HepG2 (cell line): ENCODE data around the gene TADA3. TPM values are rescaled to one million over a fixed set of nuclear protein-coding genes. Genes with fewer than 3 reads are reported as not detected.

Experiments used
- ATAC-seq: fragments of 200-7000 bp; cut with Tn5 transposase; 3 replicates; pipeline ENCODE4 v1.9.1; 2020; ENCODE audit warnings: mild to moderate bottlenecking, moderate library complexity
- BruUV-seq: library from RNA; stranded (reverse); fragments of 400-500 nt; replicated peaks from 2 replicates; lab custom pipeline; 2021; lab: Mats Ljungman, UMichigan
- CTCF ChIA-PET: fragments of 300-600 bp; formaldehyde crosslinking; extraction: SDS; loops from one replicate; lab custom pipeline; 2021; ENCODE audit warnings: low total read pairs, inconsistent platforms, low intra/inter-chr PET ratio; lab: Yijun Ruan, JAX
- POLR2A ChIA-PET: fragments of 350-600 bp; sonication (Branson Sonifier 250); formaldehyde crosslinking; loops from one replicate; lab custom pipeline; 2020; ENCODE audit warnings: antibody characterized with exemption, inconsistent platforms; lab: Yijun Ruan, JAX
- DNase-seq: peaks from one replicate; pipeline ENCODE4 v3.0.0-alpha.2; 2015; ENCODE audit warnings: low spot score
- FAIRE-seq: peaks from 3 replicates; lab custom pipeline; 2011; peaks lifted over from hg19 to GRCh38; lab: Jason Lieb, UNC
- H2AFZ ChIP-seq: one replicate; pipeline ENCODE4 v1.6.1; 2011; ENCODE audit warnings: low read length, inconsistent platforms
- H3K27ac ChIP-seq: fragments of 300-600 bp; 3 replicates; pipeline ENCODE4 v1.8.0; 2011; ENCODE audit warnings: mixed run types, mild to moderate bottlenecking, mixed read lengths, low read length, inconsistent platforms; ENCODE audit not compliant: insufficient read depth; ENCODE audit errors: extremely low read length
- H3K27me3 ChIP-seq, 2 experiments: fragments of 200-600 bp in 1 of 2; 2 replicates in 1 of 2; 3 replicates in 1 of 2; pipeline versions ENCODE4 v1.6.0 to v1.8.0; 2011; ENCODE audit warnings: low read length in 2 of 2, mild to moderate bottlenecking in 2 of 2, moderate library complexity in 2 of 2, inconsistent platforms in 1 of 2; ENCODE audit not compliant: insufficient read depth in 2 of 2, control insufficient read depth in 1 of 2
- H3K36me3 ChIP-seq, 2 experiments: fragments of 200-600 bp in 1 of 2; replicated peaks in 1 of 2; 2 replicates in 1 of 2; 3 replicates in 1 of 2; pipeline versions ENCODE4 v1.5.1 to v1.8.0; 2011; ENCODE audit warnings: low read length in 2 of 2, inconsistent platforms in 1 of 2; ENCODE audit not compliant: insufficient read depth in 2 of 2, control insufficient read depth in 1 of 2
- H3K4me1 ChIP-seq: 2 replicates; pipeline ENCODE4 v1.5.1; 2012; ENCODE audit warnings: low read length, inconsistent platforms; ENCODE audit not compliant: insufficient read depth
- H3K4me2 ChIP-seq: 2 replicates; pipeline ENCODE4 v1.6.0; 2011; ENCODE audit warnings: low read depth, low read length, inconsistent platforms
- H3K4me3 ChIP-seq, 3 experiments: fragments of 200-600 bp in 1 of 3; sonication (generic), shearing (Covaris generic) in 1 of 3; replicated peaks in 1 of 3; 2 replicates each; pipeline ENCODE4 v1.5.1; 2011 to 2016; ENCODE audit warnings: low read length in 3 of 3, inconsistent platforms in 2 of 3, low read depth in 2 of 3, mild to moderate bottlenecking in 2 of 3, control low read depth in 1 of 3, mixed read lengths in 1 of 3; ENCODE audit not compliant: insufficient read depth in 1 of 3
- H3K79me2 ChIP-seq: one replicate; pipeline ENCODE4 v1.6.1; 2011; ENCODE audit warnings: low read length, inconsistent platforms; ENCODE audit not compliant: insufficient read depth
- H3K9ac ChIP-seq: 2 replicates; pipeline ENCODE4 v1.6.0; 2011; ENCODE audit warnings: mild to moderate bottlenecking, low read depth, low read length, inconsistent platforms; ENCODE audit not compliant: insufficient read depth
- H3K9me3 ChIP-seq: 2 replicates; pipeline ENCODE4 v1.5.1; 2012; ENCODE audit warnings: mild to moderate bottlenecking, low read length
- H4K20me1 ChIP-seq: 2 replicates; pipeline ENCODE4 v1.6.0; 2011; ENCODE audit warnings: inconsistent platforms, mild to moderate bottlenecking, low read length, moderate library complexity; ENCODE audit not compliant: insufficient read depth
- ATF7 ChIP-seq, 2 experiments: fragments of 450-650 bp in 1 of 2; sonication (generic) in 1 of 2; formaldehyde crosslinking in 1 of 2; IDR thresholded peaks; 2 replicates each; pipeline versions ENCODE4 v1.4.0 to v1.6.1; 2016 to 2020; ENCODE audit warnings: antibody characterized with exemption in 1 of 2, mild to moderate bottlenecking in 1 of 2, missing genetic modification reagents in 1 of 2
- DDIT3 ChIP-seq: sonication (generic); formaldehyde crosslinking; IDR thresholded peaks from 2 replicates; pipeline ENCODE4 v1.4.0; 2020; ENCODE audit warnings: mild to moderate bottlenecking, missing genetic modification reagents
- FOXO4 ChIP-seq: sonication (generic); formaldehyde crosslinking; conservative IDR thresholded peaks from 2 replicates; pipeline ENCODE4 v1.8.1; 2023; ENCODE audit warnings: missing genetic modification reagents
- HOXA3 ChIP-seq: sonication (generic); formaldehyde crosslinking; IDR thresholded peaks from 2 replicates; pipeline ENCODE4 v1.5.0; 2020; ENCODE audit warnings: missing genetic modification reagents
- JDP2 ChIP-seq: sonication (generic); formaldehyde crosslinking; IDR thresholded peaks from 2 replicates; pipeline ENCODE4 v1.8.1; 2022; ENCODE audit warnings: missing genetic modification reagents, borderline replicate concordance
- LRRFIP1 ChIP-seq: sonication (generic); formaldehyde crosslinking; conservative IDR thresholded peaks from 2 replicates; pipeline ENCODE4 v1.4.0; 2020; ENCODE audit warnings: missing genetic modification reagents
- MAFG ChIP-seq: sonication (generic); formaldehyde crosslinking; IDR thresholded peaks from 2 replicates; pipeline ENCODE4 v1.5.1; 2020; ENCODE audit warnings: mild to moderate bottlenecking, missing genetic modification reagents
- MAFK ChIP-seq, 2 experiments: IDR thresholded peaks in 1 of 2; conservative IDR thresholded peaks in 1 of 2; 2 replicates each; pipeline ENCODE4 v1.6.1; 2011; ENCODE audit warnings: improper control_type of control experiment in 2 of 2, low read length in 2 of 2
- MLX ChIP-seq: IDR thresholded peaks from 2 replicates; pipeline ENCODE4 v1.6.1; 2016
- MTF1 ChIP-seq: sonication (generic); formaldehyde crosslinking; IDR thresholded peaks from 2 replicates; pipeline ENCODE4 v1.5.0; 2020; ENCODE audit warnings: missing genetic modification reagents
- NCOA1 ChIP-seq: sonication (generic); formaldehyde crosslinking; IDR thresholded peaks from 2 replicates; pipeline ENCODE4 v1.9.0; 2021; ENCODE audit warnings: missing genetic modification reagents
- PHF20 ChIP-seq: sonication (generic); formaldehyde crosslinking; IDR thresholded peaks from 2 replicates; pipeline ENCODE4 v1.5.0; 2020; ENCODE audit warnings: mild to moderate bottlenecking, missing genetic modification reagents
- SAFB2 ChIP-seq: sonication (generic); formaldehyde crosslinking; IDR thresholded peaks from 2 replicates; pipeline ENCODE4 v1.5.1; 2020; ENCODE audit warnings: missing genetic modification reagents, low read depth, mild to moderate bottlenecking, borderline replicate concordance
- SRF ChIP-seq: IDR thresholded peaks from 2 replicates; pipeline ENCODE4 v1.6.1; 2011; ENCODE audit warnings: mild to moderate bottlenecking, low read depth, low read length, moderate library complexity
- TBP ChIP-seq: sonication (generic); formaldehyde crosslinking; IDR thresholded peaks from 2 replicates; pipeline ENCODE4 v1.5.0; 2020; ENCODE audit warnings: missing genetic modification reagents
- ZNF180 ChIP-seq: sonication (generic); formaldehyde crosslinking; IDR thresholded peaks from 2 replicates; pipeline ENCODE4 v1.4.0; 2020; ENCODE audit warnings: low read depth, missing genetic modification reagents, borderline replicate concordance
- ZNF816 ChIP-seq: sonication (generic); formaldehyde crosslinking; IDR thresholded peaks from 2 replicates; pipeline ENCODE4 v1.8.0; 2022; ENCODE audit warnings: missing genetic modification reagents, mild to moderate bottlenecking, borderline replicate concordance
- ZSCAN31 ChIP-seq: sonication (generic); formaldehyde crosslinking; IDR thresholded peaks from 2 replicates; pipeline ENCODE4 v1.5.0; 2020; ENCODE audit warnings: low read depth, mild to moderate bottlenecking, missing genetic modification reagents
- WGBS: methylation state at CpG from one replicate; pipeline ENCODE4 v1.1.6; 2017; ENCODE audit warnings: low lambda C conversion rate; 5-methylcytosine and 5-hydroxymethylcytosine counted together
- in situ Hi-C: cut with HindIII; loops from 2 replicates; pipeline ENCODE4 v1.10.0; 2017; ENCODE audit warnings: low pct_unique_long_range_greater_than_20kb; ENCODE audit not compliant: extremely low pct_ligation_motif_present
- intact Hi-C: fragments of 100-400 bp; cut with micrococcal nuclease; formaldehyde crosslinking; loops from one replicate; pipeline ENCODE4 v1.10.0; 2022; ENCODE audit not compliant: unreplicated experiment
- polyA plus RNA-seq, 8 experiments: library from polyadenylated mRNA; depleted of rRNA in 3 of 8; stranded (reverse) in 7 of 8; unstranded in 1 of 8; fragments of >200 nt; fragmentation: Illumina TruSeq in 4 of 8; extraction: Trizol in 4 of 8; gene quantifications; 2 replicates each; pipeline versions ENCODE4 v1.2.1 to v1.2.3, GENCODE V29; 2011 to 2016; ENCODE audit warnings: low read depth in 4 of 8, missing spikeins in 1 of 8, mixed read lengths in 1 of 8; ENCODE audit not compliant: insufficient read depth in 1 of 8
- total RNA-seq, 5 experiments: library from RNA; depleted of rRNA; stranded (reverse); fragments of >200 nt; fragmentation: Illumina TruSeq; extraction: Trizol; gene quantifications; 2 replicates each; pipeline ENCODE4 v1.2.3, GENCODE V29; 2016; ENCODE audit warnings: low read depth in 1 of 5

Gene TADA3
- total and polyA plus RNA-seq, 2 of the 13 experiments (the other 11 are each of a cell fraction or from before 2014, with no cell fraction given): 32.1 to 37.1 TPM

- no peak for TF ChIP-seq ZSCAN31
- no peak for TF ChIP-seq MLX (CRISPR knock-in tag)
- no peak for TF ChIP-seq MTF1 (CRISPR knock-in tag)
- TF ChIP-seq SRF: no peak
- TF ChIP-seq FOXO4 (CRISPR knock-in tag): no peak
- TF ChIP-seq ATF7 (IDR thresholded peaks at IDR 0.05): no peak
- TF ChIP-seq ATF7 (CRISPR knock-in tag; IDR thresholded peaks at IDR 0.05): no peak
- no peak for TF ChIP-seq JDP2
- TF ChIP-seq LRRFIP1 (CRISPR knock-in tag): no peak
- TF ChIP-seq TBP (CRISPR knock-in tag): no peak
- TF ChIP-seq MAFK (conservative IDR thresholded peaks at IDR 0.05 in 1 of 2, IDR thresholded peaks at IDR 0.05 in 1 of 2; ENCODE audit: low read length in 2 of 2): no peak
- TF ChIP-seq SAFB2 (CRISPR knock-in tag): no peak
- TF ChIP-seq PHF20 (CRISPR knock-in tag): no peak
- no peak for TF ChIP-seq ZNF816
- no peak for TF ChIP-seq MAFG (CRISPR knock-in tag)
- TF ChIP-seq DDIT3: no peak
- TF ChIP-seq ZNF180 (CRISPR knock-in tag): no peak
- no peak for TF ChIP-seq NCOA1 (CRISPR knock-in tag)
- no peak for TF ChIP-seq HOXA3 (CRISPR knock-in tag)
- no TSS peak for BruUV-seq
- no peak overlapping the region for H3K9ac ChIP-seq
- H3K4me2 ChIP-seq: no peak overlapping the region
- ATAC-seq (no peak), DNase-seq (no peak), FAIRE-seq (no peak)
- H3K27me3 ChIP-seq: no peaks in the 10 kb centered on the region; a peak in 1 of 5 replicates
- H3K9me3 ChIP-seq: no peaks in the 10 kb centered on the region
- no peaks in the 10 kb centered on the region for H3K79me2 ChIP-seq
- no peak overlapping the region for H2AFZ ChIP-seq
- 93% methylated on average over 1 of the region's 1 CpG for WGBS
- ChIA-PET POLR2A (interaction anchor here (0.8 to 1.3 kb wide), 2 partner anchors 10 to 11 kb away, joined by 4 read pairs; partner anchors contain the start of gene ARPC4), CTCF (no interaction called here)
- H3K27ac ChIP-seq: no peak overlapping the region
- in situ Hi-C loops (no loop called here), intact Hi-C loops (no loop called here)
- no peak overlapping the region for H3K4me3 ChIP-seq
- peaks cover 36 to 75% of the 10 kb centered on the region in 2 experiments for H3K36me3 ChIP-seq
- no peaks in the 10 kb centered on the region for H4K20me1 ChIP-seq
- no peaks in the 10 kb centered on the region for H3K4me1 ChIP-seq
Observed at GRCh38 chr3:9803494-9803893, 11.2 kb upstream of the TADA3 start.
